HG03558 (cell line): ENCODE data around the gene STK25.

Source experiments
- ATAC-seq: cut with Tn5 transposase; IDR thresholded peaks from one replicate; pipeline ENCODE4 v1.9.1; 2021; ENCODE audit warnings: moderate number of reproducible peaks; ENCODE audit not compliant: unreplicated experiment; ENCODE audit errors: extremely low read depth

Gene STK25

DNA sequence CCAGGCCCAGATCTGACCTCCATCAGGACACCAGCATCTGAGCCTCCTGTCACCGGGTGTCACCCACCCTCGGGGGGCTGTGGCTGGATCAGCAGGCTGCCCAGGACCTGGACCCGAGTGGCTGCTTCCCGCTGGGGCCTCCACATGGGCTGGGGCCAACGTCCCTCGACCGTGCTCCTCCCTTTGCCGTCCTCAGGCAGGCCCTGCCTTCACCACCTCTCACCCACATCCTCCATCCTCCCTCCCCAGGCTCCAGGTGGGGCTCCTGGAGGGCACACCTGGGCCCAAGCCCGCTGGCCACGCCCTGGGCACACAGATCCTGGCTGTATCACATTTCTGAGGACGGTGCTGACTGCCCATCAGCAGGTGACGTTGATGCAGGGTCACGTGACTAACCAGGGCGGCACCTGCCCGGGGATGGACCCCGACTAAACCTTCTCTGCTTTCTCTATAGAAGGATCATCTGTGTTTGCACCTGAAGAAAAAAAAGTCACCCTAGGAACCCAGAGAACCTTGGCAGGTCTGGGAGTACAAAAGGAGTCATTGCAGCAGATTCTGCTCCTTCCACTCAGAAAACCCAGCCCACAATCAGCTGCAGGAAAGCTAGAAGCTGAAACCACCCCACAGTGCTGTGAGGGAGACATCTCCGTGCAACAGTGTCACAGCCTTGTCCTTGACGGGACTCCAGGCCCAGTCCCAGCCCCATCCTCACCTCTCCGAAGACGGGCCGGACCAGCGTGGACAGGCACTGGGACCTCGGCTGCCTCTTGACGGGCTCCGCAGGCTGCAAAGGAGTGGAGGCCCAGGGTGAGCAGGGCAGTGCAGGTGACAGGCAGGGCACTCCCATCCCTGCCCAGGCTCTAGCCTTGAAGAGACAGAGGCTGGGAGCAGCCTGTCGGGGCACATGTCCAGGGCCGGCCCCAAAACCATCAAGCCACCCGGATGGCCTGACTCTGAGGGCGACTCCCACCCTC lies 11.2 kb downstream of the STK25 start:
- no peak for ATAC-seq

DNA sequence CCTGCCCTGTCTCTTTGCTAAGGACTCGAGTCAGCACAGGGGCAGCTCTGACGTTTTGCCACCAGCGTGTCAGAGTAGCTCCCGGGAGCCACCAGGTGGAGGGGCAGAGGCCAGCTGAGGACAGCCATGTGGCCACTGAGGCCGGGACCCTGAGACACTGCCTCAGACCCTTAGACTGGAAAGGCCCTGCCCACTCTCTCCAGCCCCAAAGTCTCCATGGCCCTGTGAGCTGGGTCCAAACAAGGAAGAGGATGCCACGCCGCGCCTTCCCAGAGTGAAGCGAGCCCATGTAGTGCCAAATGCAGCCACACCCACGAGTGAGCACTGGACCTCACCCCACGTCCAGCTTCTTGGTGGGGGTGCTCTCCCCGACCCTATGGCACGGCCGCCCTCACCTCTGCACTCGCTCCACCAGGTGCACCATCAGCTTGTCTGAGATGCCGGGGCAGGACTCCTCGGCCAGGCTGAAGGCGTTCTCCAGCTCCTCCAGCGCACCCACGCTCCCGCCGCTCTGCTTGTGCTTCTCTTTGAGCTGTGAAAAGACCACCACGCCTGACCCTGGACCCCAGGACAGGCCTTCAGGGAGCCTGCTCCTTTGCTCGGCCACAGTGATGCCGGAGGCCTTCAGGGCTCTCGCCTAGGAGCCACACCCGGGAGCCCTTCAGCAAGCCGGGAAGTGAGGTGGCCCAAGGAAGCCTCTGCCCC lies 12.2 kb downstream of the STK25 start:
- no peak for ATAC-seq

DNA sequence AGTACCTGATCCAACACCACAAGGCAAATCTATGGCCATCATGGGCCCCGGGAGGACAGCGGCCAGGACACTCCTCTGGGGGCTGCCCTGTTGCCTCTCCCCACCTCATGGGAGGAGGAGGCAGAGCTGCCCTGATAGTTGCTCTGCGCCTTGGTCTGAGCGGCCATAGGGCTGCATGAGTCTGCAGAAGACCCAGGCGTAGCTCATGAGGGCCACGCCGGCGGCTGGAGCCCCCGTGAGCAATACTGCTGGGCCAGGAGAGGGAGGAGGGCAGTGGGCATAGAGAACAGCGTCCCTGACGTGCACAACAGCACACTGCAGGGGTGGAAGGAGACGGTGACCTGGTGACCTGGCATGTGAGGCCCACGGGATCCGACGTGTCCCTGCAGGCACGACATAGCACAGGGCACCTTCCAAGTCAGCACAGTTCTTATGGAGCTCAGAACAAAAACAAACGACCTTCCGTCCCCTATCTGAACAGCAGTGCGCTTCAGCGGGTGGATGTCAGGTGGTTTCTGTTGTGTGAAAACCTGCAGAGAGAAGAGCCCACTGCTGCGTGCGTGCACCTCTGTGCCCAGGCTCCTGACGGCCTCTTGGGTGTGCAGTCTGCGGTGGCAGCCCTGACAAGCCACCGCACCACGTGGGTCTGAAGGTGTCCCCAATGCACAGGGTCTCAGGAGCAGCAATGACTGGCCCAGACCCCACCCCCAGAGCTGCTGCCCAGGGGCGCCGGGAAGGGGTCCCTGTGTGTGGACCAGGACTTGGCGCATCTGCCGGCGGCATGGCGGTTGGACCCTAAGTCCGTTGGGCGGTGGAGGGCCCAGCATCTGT lies 13.0 kb downstream of the STK25 start:
- no peak for ATAC-seq

DNA sequence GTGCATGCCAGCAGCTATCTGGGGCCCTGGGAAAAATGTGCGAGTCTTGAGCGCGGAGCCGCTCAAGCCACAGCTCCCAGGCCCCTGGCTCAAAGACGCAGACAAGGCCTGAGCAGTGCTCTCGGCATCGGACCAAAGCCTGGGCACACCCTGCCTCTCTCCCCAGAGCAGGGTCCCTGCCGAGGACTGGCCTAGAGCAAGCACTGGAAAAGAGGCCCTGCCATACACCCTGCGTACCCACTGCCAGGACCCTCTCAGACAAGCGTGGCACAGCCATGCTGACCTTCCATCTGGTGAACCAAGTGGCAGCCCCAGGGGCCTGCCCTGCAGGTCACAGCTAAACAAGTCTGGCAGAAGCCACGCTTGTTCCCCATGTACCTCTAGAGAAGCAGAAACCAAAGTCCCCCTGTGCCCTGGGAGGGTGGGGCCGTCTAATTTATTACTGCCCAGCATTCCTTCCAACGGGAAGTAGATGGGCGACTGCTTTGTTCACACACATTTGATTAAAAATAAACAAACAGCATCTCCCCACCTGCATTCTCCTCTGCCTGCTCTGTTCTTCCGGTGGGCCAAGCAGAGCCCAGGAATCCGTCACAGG lies 14.0 kb downstream of the STK25 start:
- no peak for ATAC-seq

DNA sequence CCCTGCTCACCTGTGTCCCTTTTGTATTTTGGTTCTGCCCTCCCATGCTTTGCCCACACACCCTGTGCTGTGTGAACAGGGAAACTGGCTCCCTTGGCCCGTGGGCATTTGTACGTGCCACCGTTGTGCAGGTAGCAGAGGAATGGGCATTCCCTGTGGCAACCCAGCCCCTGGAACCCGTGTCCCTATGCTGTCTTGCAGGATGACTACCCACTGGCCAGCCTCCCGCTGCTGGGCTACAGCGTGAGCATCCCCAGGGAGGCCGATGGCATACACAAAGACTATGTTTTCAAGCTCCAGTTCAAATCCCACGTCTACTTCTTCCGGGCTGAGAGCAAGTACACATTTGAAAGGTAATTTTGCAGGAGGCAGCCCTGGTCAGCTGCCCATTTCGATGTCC lies 15.3 kb downstream of the STK25 start:
- ATAC-seq: no peak

DNA sequence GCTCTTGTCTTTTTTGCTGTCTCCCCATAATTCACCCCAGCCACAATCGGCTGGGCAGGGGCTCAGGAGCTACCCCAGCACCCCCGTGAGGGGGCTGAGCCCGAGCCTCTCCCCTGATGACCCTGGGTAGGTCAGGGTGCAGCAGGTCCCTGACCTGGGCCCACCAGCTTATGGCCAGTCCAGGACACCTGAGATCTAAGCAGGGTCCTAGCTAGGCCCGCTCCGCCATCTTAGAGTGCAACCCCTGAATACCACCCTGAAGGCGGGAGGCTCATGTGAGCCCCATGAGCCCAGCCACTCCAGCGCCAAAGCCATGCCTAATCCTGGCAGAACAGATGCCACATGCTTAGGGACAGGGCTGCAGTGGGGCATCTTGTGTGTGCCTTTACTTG lies 16.2 kb downstream of the STK25 start:
- ATAC-seq: no peak

DNA sequence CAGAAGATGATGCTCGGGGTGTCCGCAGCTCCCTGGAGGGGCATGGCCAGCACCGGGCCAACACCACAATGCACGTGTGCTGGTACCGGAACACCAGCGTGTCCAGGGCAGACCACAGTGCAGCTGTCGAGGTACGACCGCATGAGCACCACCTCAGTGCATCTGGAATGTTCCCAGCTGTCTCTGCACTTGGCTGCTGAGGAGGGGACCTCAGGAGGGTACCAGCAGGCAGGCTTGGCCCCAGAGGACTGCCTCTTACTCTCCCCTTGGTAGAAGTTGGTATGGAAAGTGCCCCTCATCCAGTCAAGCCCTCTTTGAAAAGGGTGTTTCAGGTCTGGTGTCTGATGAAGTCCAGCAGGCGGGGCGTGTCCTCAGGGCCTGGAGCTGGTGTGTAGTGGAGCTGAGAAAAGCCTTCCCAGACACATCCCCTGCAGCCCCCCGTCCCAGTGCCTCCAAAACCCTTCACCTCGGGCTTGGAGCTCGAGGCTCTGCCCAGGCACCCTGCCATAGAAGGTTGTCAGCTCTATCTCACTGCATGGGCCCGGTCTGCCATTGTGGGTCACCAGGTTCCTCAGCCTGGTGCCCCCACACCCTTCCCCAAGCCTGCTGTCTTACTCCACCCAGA lies 16.7 kb downstream of the STK25 start:
- ATAC-seq: no peak

DNA sequence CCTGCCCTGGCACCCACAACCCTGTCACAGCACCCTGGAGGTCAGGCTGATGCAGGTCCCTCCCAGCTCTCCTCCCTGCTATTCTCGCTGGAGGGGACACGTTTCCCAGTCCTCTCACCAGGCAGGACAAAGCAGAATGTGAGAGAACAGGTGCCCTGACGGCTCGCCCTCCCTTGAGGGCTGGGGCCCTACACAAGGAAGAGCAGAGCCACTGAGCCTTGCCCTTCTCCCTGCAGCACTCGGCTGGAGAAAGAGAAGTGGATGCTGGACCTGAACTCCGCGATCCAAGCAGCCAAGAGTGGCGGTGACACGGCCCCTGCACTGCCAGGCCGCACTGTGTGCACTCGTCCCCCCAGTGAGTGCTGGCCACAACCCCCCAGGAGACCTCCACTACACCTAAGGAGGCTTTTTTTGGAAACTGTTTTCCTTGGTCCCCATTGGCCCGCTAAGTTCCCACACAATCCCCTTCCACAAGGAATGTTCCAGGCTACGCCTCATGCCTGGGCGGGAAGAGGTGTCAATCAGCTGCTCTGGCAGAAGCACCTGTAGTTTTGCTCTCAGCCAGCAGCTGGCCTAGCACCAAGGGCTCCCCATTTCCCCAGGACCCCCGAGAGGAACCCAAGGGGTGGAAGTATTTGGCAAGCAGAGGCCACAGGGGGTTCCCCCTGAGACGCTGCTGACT lies 17.4 kb downstream of the STK25 start:
- ATAC-seq: no peak

DNA sequence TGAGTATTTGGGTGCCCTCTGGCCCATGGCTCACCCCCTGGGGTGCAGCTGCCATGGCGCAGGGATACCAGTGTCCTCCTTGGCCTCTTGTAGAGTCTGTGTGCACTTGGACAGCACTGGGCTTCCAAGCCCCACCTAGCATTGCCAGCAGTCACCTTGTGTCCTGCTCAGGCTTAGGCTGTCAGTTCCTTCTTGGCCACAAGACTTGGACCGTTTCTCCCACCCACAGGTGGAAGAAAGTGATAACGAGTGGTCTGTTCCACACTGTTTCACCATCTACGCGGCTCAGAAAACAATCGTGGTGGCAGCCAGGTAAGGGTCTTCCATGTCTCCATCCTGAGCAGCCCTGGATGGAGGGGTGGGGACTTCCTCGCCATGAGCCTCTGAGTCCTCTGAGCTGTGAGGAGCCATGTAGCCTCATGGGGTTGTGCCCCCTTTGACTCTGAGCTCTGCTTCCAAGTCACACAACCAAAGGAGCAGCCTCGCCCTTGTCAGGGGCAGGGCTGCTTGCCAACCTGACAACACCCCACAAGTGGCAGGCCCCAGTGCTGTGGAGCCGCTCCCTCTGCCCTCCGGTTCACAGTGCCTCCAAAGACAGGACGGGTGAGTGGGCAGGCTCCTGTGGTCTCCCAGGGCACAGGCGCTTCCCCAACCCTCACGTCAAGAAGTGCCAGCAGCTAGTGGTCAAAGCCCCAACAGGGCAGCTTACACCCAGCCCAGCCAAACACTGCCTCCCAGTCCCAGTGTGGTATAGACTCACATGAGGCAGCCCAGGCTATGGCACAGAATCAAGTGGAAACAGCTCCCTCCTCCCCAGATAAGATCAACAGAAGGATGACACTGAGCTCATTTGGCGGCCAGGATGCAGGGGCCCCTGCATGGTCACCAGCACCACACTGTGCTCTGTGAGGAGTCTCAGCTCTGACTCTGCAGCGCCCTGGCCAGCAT lies 18.4 kb downstream of the STK25 start:
- no peak for ATAC-seq

DNA sequence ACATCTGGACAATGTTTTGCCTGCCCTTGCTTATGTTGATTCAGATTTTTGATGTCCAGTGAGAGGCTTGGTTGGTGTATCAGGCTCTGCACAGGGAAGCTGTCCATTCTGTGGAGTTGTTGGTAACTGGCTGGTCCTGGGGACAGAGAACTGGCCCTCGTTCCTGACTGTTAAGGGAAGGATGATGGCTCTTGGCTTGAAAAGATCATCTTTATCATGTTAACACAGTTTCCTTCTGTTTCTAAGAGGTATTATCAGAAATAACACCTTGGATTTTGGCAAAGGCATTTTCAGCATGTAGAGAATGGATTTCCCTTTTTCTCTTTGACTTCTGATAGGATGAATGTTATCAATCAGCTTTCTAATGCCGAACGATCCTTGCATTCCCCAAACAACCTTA lies 19.3 kb downstream of the STK25 start:
- ATAC-seq: no peak

DNA sequence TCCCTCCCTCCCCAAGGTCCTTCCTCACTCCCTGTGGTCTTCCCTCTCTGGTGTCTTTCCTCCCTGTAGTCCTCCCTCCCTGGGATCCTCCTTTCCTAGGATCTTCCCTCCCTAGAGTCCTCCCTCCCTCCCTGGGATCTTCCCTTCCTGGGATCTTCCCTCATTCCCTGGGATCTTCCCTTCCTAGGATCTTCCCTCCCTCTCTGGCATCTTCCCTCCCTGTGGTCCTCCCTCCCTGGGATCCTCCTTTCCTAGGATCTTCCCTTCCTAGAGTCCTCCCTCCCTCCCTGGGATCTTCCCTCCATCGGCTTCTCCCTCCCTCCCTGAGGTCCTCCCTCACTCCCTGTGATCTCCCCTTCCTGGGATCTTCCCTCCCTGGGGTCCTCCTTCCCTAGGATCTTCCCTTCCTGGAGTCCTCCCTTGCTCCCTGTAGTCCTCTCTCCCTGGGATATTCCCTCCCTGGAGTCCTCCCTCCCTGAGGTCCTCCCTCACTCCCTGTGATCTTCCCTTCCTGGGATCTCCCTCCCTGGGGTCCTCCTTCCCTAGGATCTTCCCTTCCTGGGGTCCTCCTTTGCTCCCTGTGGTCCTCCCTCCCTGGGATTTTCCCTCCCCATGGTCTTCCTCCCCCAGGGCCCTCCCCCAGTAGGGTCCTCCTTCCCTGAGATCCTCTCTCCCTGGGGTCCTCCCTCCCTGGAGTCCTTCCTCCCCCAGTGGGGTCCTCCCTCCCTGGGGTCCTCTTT lies 23.0 kb downstream of the STK25 start:
- ATAC-seq: no peak

DNA sequence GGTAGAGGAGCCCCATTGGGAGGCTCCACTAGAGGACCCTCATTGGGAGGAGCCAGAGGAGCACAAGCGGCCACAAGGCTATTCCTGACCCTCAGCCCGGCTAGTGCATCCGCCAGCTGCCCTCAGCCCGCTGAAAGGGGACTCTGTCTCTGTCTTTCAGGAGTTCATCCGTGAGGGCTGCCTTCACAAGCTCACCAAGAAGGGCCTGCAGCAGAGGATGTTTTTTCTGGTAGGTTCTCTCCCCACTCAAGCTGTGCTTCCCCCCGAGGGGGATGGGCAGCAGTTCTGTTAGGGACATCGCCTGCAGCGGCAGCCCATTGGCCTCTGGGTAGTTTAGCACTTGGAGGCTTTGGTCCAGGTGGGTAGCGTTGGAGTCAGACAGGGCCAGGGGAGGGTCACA lies 25.1 kb downstream of the STK25 start:
- no peak for ATAC-seq

DNA sequence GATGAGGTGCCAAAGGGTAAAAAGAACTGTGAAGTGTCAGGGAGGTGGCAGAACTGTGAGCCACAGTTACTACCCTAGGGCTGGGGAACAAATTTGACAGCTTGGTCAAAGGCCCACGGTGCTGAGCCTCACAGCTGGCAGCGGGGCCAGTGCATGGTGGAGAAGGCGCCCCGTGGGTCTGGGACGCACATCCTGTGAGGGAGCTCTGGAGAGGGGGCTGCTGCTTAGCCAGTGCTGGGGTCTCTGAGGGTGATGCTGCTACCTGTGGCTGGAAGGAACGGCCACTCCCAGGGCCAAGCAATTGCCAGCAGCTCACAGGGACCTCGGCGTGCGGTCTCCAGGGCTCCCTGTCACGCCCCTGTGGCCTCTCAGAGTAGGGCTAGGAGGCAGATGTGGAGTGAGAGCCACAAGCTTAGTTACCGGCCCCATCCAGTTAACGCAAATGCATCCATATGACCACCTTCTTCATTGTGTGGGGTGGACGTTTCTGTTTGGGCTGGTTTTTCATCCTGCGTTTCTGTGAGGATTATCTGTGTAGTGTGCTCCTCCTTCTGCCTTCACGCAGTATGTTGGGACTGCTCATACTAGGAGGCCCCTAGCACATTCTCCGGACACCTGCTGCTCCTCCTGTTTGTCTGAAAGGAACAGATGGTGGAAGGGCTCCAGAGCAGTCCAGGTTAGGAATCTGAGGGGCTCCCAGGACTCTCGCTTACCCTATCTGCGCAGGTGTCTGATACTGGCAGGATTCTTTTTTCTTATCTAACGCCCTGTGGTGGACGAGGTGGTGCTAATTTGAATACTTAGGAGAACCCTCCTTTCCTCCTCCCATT lies 26.0 kb downstream of the STK25 start:
- ATAC-seq: no peak

DNA sequence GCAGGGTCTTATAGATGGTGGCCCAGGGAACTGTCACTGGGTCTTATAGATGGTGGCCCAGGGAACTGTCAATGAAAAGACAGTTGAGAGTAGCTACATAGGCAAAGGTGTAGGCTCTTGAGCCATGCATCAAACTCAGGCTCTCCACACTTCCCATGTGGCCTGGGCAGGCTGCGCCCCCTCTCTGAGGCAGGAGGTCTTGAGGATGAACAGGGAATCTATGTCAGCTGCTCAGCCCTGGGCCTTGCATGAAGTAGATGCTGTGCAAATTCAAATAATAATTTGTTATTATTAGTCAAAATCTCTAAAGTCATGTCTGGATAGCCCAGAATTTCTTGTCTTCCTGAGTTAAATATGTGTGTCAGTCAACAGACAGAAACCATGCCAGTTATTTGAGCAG lies 26.7 kb downstream of the STK25 start:
- ATAC-seq: no peak

DNA sequence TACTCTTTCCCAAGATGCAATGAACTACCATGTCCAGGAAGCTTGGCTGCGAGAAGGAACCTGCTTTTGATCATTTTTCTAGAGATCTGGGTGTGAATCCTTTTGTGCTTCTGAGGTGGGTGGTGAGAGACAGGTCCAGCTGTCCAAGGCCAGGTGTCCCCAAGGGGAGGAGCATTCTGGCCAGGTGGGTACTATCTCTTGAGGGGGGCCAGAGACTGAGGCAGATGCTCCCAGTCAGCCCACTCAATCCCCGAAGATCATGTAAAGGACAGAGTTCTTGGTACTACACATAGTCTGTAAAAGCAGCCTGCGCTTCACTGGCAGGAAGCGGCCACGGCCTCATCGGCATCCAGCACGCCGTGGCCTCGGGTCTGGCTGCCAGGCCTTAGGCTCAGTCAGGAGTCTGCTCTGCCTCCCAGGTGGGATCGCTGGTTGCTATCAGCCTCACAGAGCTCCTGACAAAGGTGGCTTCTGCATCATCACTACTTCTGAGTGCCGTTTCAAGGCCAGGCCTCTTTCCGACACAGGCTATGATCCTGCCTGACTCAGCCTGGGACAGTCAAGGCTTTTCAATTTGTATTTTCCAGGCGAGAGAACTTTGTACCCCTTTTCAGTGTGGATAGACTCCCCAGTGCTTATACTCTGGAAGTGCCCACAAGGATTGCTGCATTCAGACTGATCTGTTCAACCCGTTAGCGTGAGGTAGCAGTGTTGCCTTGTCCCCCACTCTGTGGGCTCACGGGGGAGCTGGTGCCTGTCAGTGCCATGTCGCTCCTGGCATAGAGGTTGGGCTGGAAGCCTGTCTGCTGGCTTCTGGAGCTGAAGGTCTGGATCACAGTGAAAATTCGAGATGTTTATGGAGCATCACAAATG lies 29.1 kb downstream of the STK25 start:
- no peak for ATAC-seq

DNA sequence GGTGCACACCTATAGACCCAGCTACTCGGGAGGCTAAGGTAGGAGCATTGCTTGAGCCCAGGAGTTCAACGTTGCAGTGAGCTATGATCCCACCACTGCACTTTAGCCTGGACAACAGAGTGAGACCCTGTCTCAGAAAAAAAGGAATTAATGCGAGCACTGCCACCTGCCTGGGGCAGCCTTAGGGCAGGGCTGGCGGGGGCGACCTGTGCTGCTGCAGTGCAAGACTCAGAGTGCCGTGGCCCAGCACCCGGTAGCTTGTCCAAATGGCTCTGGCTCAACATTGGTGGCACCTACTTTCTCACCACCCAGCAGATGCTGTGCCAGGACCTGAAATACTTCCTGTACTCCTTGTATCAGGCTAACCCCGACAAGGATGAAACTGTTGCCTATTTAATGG lies 30.2 kb downstream of the STK25 start:
- no peak for ATAC-seq
